GM04504 (cell line): ENCODE measurements around the gene CNOT8.
"Not testable (repeated sequence)": the region's sequence is repeated elsewhere in the genome, so short reads cannot be mapped to it uniquely, and the experiment has no call there.

ENCODE experiments used
- DNase-seq: peaks from one replicate; pipeline ENCODE4 v3.0.0-alpha.2; 2012; ENCODE audit warnings: low read depth

Gene CNOT8

GRCh38 chr5:154865466-154866184 is 7.2 kb downstream of the CNOT8 start:
- no peak for DNase-seq

GRCh38 chr5:154866841-154867240 is 8.4 kb downstream of the CNOT8 start:
- no peak for DNase-seq

- DNase-seq: no peak
Measured at GRCh38 chr5:154868702-154869101, 10.3 kb downstream of the CNOT8 start.

- DNase-seq: no peak
Measured at GRCh38 chr5:154871734-154872133, 13.3 kb downstream of the CNOT8 start.

- no peak for DNase-seq
Measured at GRCh38 chr5:154873791-154874331, 15.4 kb downstream of the CNOT8 start.

GRCh38 chr5:154878642-154879335 is 20.4 kb downstream of the CNOT8 start:
- DNase-seq: no peak

GRCh38 chr5:154881986-154882385 is 23.6 kb downstream of the CNOT8 start:
- DNase-seq: no peak

- DNase-seq: no peak
Measured at GRCh38 chr5:154884424-154884823, 26.0 kb downstream of the CNOT8 start.

- no peak for DNase-seq
Measured at GRCh38 chr5:154885439-154885838, 27.0 kb downstream of the CNOT8 start.

GRCh38 chr5:154892369-154892771 is 33.9 kb downstream of the CNOT8 start:
- DNase-seq: no peak

GRCh38 chr5:154893381-154893780 is 35.0 kb downstream of the CNOT8 start:
- DNase-seq: no peak

- DNase-seq: no peak
Measured at GRCh38 chr5:154895606-154896561, 37.5 kb downstream of the CNOT8 start.

GRCh38 chr5:154896562-154897165 is 38.2 kb downstream of the CNOT8 start:
- DNase-seq: no peak

GRCh38 chr5:154898210-154898609 is 39.8 kb downstream of the CNOT8 start:
- no peak for DNase-seq

- no peak for DNase-seq
Measured at GRCh38 chr5:154899151-154899816, 40.9 kb downstream of the CNOT8 start.

- no peak for DNase-seq
Measured at GRCh38 chr5:154900066-154900465, 41.6 kb downstream of the CNOT8 start.

GRCh38 chr5:154901276-154901675 is 42.8 kb downstream of the CNOT8 start:
- DNase-seq: no peak

- DNase-seq: no peak
Measured at GRCh38 chr5:154901913-154902312, 43.5 kb downstream of the CNOT8 start.

- not testable (repeated sequence) for DNase-seq
Measured at GRCh38 chr5:154905601-154906000, 47.2 kb downstream of the CNOT8 start.

GRCh38 chr5:154916874-154917273 is 58.4 kb downstream of the CNOT8 start:
- DNase-seq: no peak

- no peak for DNase-seq
Measured at GRCh38 chr5:154917757-154918156, 59.3 kb downstream of the CNOT8 start.
